Stimulated activated effector memory CD8-positive, alpha-beta T cell treated with anti-CD3 and anti-CD28 coated beads, Interleukin-12 subunit alpha, Interleukin-12 subunit beta, amount 100 ng/mL, for 72 hours (primary cell): ENCODE data around the gene DCUN1D1.

Source experiments
- ATAC-seq: fragments of 150-1000 bp; cut with Tn5 transposase; 2 replicates; pipeline ENCODE4 v1.10.0; 2021
- DNase-seq, 2 donors: peaks; one replicate each; pipeline ENCODE4 v3.0.0; 2021 to 2022; ENCODE audit warnings: low spot score in 2 of 2
- H3K27ac Mint-ChIP-seq: one replicate; pipeline ENCODE4 v1.8.0; 2022; ENCODE audit warnings: mild to moderate bottlenecking, mixed read lengths
- H3K36me3 Mint-ChIP-seq: one replicate; pipeline ENCODE4 v1.8.0; 2022; ENCODE audit warnings: mild to moderate bottlenecking, mixed read lengths
- H3K4me1 Mint-ChIP-seq: one replicate; pipeline ENCODE4 v1.8.0; 2022; ENCODE audit warnings: mixed read lengths
- H3K4me3 Mint-ChIP-seq: one replicate; pipeline ENCODE4 v1.8.0; 2022; ENCODE audit warnings: mild to moderate bottlenecking, mixed read lengths
- H3K9me3 Mint-ChIP-seq: one replicate; pipeline ENCODE4 v1.8.0; 2022; ENCODE audit warnings: mixed read lengths

The DCUN1D1 gene

DNA sequence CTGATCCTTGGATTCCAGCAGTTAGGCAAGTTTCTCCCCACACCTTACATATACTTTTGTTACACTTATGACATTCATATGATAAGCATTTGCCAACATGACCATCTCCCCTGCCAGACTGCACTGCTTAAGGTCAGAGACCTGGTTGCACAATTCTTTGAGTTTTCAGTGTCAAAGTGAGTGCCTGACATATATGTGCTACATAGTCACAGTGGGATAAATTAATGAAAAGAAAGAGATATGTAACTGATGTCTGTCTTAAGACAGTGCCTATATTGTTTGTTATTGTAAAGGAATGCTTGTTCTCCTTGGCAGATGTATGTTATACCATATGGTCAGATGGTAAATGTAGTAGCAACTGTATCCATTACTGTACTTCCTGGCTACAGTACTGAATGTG is 3.5 kb upstream of the DCUN1D1 start:
- Mint-ChIP-seq H3K9me3 (no peaks in the 10 kb centered on the region), H3K4me3 (no peak overlapping the region), H3K27ac (no peak overlapping the region), H3K4me1 (peaks cover 8% of the 10 kb centered on the region), H3K36me3 (no peaks in the 10 kb centered on the region)
- DNase-seq (no peak), ATAC-seq (no peak)

DNA sequence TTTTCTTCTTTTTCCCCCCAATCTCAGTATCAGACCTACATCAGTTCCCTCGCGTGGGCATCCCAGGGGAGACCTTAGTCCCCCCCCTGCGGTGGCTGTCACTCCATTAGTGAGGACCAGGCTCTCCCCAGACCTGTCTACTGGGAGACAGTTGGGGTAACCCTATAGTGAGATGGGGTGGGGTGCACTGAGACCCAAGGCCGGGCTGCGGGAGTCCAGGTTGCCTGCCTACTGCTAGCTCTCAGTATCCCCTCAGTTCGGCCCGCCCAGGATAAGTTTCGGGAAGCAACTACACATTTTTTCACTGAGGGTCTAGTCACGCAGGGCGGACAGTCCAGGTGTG is 671 bp upstream of the DCUN1D1 start:
- H3K4me3 Mint-ChIP-seq: peak overlapping the region; percentile 83
- DNase-seq: no peak
- no peaks in the 10 kb centered on the region for H3K9me3 Mint-ChIP-seq
- H3K27ac Mint-ChIP-seq: peak overlapping the region; percentile 93
- H3K4me1 Mint-ChIP-seq: peaks cover 23% of the 10 kb centered on the region
- no peak for ATAC-seq
- no peaks in the 10 kb centered on the region for H3K36me3 Mint-ChIP-seq

DNA sequence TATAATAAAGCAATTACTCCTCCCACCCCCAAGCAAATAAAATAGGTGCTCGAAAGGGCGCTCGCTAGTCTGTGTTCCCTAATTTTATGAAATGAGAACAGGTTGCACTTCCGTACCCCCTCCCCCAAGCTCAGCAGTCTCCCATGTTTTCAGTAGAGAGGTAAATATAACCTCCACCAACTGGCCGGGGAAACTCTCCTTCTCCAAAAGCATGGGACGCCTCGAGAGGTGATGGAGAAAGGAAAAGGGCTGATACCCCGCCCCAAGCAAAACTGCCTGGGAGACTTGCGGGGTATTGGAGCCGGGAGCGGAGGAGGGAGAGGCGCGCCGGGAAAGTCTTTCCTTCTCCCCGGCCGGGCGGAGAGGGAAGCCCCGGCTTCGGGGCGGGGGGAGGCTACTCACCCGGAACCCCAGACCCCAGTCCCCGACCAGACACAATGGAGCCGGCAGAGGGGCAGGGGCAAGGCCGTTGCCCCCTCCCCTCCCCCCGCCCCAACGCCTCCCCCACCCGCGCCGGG is 605 bp downstream of the DCUN1D1 start:
- Mint-ChIP-seq H3K4me1 (peaks cover 29% of the 10 kb centered on the region), H3K4me3 (peak overlapping the region; percentile 83), H3K9me3 (no peaks in the 10 kb centered on the region), H3K36me3 (no peaks in the 10 kb centered on the region), H3K27ac (peak overlapping the region; percentile 93)
- ATAC-seq (peak; percentile 1), DNase-seq (peak in 1 of 2 donors; percentile 61)

DNA sequence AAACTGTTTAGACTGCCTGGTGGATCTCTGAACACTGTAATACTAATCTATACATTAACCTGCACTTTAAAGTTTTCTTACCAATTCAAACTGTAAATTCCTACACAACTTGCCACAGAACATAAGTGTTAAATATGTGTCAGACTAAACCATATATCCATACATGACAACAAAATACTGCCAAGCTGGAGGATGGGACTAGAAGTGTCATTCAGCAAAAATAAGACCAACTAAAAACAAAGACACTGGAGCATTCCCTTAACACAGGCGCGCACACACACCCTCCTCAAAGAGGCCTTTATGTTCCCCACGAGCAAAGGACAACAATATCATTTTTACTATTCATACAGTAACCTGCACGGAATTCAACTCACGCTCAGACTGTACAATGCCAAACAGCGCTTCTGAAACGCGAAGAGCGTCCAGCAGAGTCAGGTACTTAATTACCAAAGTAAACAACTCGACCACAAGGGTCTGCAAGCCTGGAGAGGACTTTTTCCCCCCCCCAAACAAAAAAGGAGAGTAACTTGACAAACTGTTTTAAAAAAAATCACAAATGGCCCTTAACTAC is 1.1 kb downstream of the DCUN1D1 start:
- no peak for ATAC-seq
- Mint-ChIP-seq H3K4me3 (peak overlapping the region; percentile 83), H3K27ac (peak overlapping the region; percentile 93), H3K36me3 (no peaks in the 10 kb centered on the region), H3K9me3 (no peaks in the 10 kb centered on the region), H3K4me1 (peaks cover 29% of the 10 kb centered on the region)
- no peak for DNase-seq

DNA sequence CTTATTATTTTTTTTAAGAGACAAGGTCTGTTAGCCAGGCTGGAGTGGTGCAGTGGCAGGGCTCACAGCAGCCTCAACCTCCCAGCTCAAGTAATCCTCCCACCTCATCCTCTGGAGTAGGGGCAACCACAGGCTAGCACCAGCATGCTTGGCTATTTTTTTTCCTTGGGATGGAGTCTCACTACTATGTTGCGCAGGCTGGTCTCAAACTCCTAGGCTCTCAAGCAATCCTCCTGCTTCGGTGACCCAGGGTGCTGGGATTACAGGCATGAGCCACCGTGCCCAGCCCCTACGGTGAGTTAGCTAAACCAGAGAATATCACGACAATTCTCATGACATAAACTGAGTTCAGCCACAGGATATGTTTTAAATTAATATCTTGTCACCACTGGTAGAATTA is 2.0 kb downstream of the DCUN1D1 start:
- Mint-ChIP-seq H3K36me3 (no peaks in the 10 kb centered on the region), H3K9me3 (no peaks in the 10 kb centered on the region), H3K4me3 (peak overlapping the region; percentile 83), H3K4me1 (peaks cover 29% of the 10 kb centered on the region), H3K27ac (peak overlapping the region; percentile 93)
- no peak for DNase-seq
- ATAC-seq: no peak

DNA sequence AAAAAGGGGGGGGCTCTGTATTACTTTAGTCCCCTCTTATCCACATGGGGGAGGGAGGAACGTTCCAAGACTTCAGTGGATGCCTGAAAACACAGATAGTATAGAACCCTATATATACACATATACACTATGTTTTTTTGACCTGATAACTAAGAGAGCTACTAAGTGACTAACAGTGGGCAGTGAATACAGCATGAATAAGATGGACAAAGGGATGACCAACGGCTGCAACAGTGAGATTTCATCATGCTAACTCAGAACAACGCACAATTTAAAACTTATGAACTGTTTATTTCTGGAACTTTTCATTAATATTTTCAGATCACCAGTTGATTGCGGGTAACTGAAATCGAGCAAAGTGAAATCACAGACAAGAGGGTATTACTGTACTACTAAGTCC is 7.3 kb downstream of the DCUN1D1 start:
- Mint-ChIP-seq H3K4me3 (no peak overlapping the region), H3K27ac (no peak overlapping the region), H3K9me3 (no peaks in the 10 kb centered on the region), H3K4me1 (peaks cover 31% of the 10 kb centered on the region), H3K36me3 (no peaks in the 10 kb centered on the region)
- no peak for DNase-seq
- ATAC-seq: no peak

DNA sequence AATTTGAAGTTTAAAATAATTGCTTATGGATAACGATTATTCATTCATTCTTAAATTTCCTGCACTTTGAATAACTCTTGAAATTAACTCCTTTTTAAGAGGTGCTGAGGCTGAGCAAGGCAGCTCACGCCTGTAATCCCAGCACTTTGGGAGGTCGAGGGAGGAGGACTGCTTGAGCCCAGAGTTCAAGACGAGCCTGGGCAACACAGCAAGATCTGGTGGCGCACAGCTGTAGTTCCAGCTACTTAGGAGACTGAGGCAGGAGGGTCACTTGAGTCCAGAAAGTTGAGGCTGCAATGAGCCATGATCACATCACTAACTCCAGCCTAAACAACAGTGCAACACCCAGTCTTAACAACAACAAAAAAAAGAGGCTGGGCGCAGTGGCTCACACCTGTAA is 8.0 kb downstream of the DCUN1D1 start:
- Mint-ChIP-seq H3K27ac (no peak overlapping the region), H3K4me3 (no peak overlapping the region), H3K4me1 (peaks cover 38% of the 10 kb centered on the region), H3K9me3 (no peaks in the 10 kb centered on the region), H3K36me3 (no peaks in the 10 kb centered on the region)
- ATAC-seq: no peak
- DNase-seq: no peak

DNA sequence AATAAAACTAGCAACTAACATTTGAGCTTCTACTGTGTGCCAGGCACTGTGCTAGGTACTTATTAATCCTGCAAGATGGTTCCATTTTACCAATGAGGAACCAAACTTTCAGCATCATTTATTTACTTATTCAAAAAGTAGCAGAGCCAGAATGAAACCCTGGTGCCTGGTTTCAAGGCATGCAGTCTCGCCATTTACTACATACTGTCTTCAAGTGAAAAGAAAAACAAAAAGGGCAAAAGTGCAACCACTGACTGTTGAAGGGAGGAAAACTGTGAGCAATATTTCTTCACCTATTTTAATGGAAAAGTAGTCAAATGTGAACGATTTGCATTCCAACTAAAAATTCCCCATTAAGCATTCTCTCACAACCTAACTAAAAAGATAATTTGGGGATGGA is 8.7 kb downstream of the DCUN1D1 start:
- no peaks in the 10 kb centered on the region for H3K36me3 Mint-ChIP-seq
- ATAC-seq: no peak
- no peaks in the 10 kb centered on the region for H3K9me3 Mint-ChIP-seq
- peaks cover 43% of the 10 kb centered on the region for H3K4me1 Mint-ChIP-seq
- DNase-seq: no peak
- no peak overlapping the region for H3K27ac Mint-ChIP-seq
- H3K4me3 Mint-ChIP-seq: no peak overlapping the region

DNA sequence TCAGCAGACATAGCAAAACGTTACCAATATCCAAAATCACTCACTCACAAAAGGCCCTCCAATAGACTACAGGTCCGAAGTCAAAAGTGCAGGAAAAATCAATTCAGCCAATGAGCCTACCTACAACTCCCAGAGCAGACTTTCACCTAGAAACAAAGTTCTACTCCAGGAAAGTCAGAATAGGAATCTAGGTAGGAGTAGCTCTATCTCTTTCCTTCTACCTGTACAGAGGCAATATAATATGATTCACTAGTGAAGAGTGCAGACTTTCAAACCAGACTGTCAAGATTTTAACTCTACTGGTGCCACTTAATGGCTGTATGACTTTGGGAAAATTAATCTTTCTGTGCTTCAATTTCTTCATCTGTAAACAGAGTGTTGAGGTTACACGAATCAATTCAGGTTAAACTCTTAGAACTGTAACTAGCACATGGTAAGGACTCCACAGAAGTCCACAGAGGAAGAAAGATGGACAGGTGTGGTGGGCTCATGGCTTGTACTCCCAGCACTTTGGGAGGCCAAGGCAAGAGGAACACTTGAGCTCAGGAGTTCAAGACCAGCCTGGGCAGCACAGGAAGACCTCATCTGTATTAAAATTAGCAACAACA is 9.4 kb downstream of the DCUN1D1 start:
- H3K36me3 Mint-ChIP-seq: no peaks in the 10 kb centered on the region
- ATAC-seq (no peak), DNase-seq (no peak)
- no peak overlapping the region for H3K4me3 Mint-ChIP-seq
- peaks cover 43% of the 10 kb centered on the region for H3K4me1 Mint-ChIP-seq
- H3K27ac Mint-ChIP-seq: peak overlapping the region; percentile 6
- H3K9me3 Mint-ChIP-seq: no peaks in the 10 kb centered on the region

DNA sequence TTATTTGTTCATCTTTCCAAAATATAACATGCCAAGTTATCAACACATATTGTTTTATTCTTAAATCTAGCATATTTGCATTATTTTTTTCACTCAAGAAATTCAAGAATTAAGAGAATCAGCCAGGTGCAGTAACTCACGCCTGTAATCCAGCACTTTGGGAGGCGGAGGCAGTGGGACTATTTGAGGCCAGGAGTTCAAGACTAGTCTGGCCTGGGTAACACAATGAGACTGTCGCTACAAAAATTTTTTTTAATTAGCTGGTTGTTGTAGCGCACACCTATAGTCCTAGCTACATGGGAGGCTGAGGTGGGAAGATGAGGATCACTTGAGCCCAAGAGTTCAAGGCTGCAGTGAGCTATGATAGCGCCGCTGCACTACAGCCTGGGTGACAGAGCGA is 10.5 kb downstream of the DCUN1D1 start:
- Mint-ChIP-seq H3K9me3 (no peaks in the 10 kb centered on the region), H3K27ac (no peak overlapping the region), H3K4me3 (no peak overlapping the region), H3K4me1 (peaks cover 45% of the 10 kb centered on the region), H3K36me3 (peaks cover 3% of the 10 kb centered on the region)
- ATAC-seq (no peak), DNase-seq (no peak)

DNA sequence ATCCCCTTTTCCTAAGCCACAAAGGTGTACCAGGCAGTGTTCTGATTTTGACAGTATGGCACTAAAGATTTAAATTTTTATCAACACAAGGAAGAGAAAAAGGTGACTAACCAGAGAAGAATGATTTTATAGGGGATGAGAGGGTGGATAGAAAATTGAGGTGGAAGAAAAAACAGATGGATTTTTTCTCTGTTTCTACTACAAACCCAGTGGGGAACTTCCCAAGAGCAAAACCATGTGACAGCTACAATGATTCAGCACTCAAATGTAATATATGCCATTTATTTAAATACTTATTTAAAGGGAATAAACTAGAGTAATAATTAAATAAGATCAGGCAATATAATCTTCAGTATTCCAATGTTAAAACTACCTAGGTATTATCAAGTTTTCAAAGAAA is 11.1 kb downstream of the DCUN1D1 start:
- no peak for DNase-seq
- no peak overlapping the region for H3K4me3 Mint-ChIP-seq
- no peak for ATAC-seq
- H3K9me3 Mint-ChIP-seq: no peaks in the 10 kb centered on the region
- H3K36me3 Mint-ChIP-seq: peaks cover 6% of the 10 kb centered on the region
- H3K27ac Mint-ChIP-seq: peak overlapping the region; percentile 29
- peaks cover 45% of the 10 kb centered on the region for H3K4me1 Mint-ChIP-seq

DNA sequence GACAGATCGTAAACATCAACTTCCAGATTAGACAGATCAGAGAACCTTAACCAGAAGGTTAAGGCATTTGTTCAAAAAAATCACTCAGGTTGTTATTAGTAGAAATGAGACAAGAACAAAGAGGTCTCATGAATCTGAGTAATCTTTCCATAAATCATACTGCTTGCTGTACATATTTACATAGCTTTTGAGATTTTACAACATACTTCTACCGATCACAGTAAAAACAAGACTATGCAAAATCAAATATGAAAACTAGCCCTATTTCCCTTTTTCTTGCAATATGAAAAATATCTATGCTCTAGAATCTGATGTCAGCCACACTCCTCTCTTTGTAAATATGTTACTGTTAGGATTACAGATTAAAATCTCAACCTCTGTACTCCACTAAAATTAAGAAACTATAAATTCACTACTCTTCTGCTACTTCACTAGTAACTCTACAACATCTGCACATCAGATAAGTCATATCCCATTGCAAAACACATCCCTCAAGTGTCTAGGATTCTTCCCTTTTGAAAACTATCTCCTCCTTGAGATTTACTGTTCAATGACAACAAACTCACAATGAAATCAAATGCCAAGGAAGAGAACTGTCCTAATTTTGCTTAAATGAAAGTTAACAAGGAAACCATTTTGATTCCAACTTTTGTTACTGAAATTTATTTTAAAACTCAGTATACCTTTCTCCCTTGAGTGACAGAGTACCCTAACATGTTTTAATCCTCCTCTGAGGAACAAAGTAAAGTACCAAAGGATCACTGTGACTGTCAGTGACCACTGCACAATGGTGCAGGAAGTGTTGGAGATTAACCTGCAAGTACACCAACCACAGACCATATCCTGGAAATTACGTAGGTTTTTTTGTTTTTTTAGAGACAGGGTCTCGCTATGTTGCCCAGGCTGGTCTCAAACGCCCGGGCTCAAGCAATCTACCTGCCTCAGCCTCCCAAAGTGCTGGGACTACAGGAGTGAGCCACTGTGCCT is 12.8 kb downstream of the DCUN1D1 start:
- H3K9me3 Mint-ChIP-seq: no peaks in the 10 kb centered on the region
- ATAC-seq: peak; percentile 86
- peak overlapping the region; percentile 32 for H3K27ac Mint-ChIP-seq
- H3K4me3 Mint-ChIP-seq: peak overlapping the region; percentile 34
- DNase-seq: no peak
- peaks cover 48% of the 10 kb centered on the region for H3K4me1 Mint-ChIP-seq
- H3K36me3 Mint-ChIP-seq: peaks cover 12% of the 10 kb centered on the region

DNA sequence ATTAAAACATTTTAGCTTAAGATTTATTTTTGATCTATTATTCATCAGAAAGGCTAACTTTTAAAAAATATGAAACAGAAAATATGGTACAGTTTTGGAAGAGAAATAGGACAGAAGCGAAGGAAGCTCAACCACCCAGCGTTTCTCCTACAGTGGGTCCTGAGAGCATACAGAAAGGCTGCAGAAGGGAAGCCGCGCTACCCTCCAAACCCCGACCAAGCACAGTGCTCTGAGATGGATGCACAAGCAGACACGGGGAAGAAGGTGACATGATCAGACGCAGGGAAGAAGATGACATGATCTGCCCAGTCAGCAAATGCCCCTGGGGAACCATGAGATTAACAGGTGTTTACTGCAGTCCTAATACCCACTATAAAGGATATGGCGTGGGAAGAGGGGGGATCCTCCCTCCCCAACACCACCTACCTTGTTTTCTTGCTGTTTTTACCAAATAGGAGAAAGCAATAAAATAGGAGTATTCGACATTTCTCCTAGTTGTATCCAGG is 14.4 kb downstream of the DCUN1D1 start:
- peak overlapping the region; percentile 20 for H3K4me3 Mint-ChIP-seq
- no peak for DNase-seq
- H3K36me3 Mint-ChIP-seq: peaks cover 25% of the 10 kb centered on the region
- no peak for ATAC-seq
- no peaks in the 10 kb centered on the region for H3K9me3 Mint-ChIP-seq
- H3K27ac Mint-ChIP-seq: peak overlapping the region; percentile 80
- peaks cover 47% of the 10 kb centered on the region for H3K4me1 Mint-ChIP-seq

DNA sequence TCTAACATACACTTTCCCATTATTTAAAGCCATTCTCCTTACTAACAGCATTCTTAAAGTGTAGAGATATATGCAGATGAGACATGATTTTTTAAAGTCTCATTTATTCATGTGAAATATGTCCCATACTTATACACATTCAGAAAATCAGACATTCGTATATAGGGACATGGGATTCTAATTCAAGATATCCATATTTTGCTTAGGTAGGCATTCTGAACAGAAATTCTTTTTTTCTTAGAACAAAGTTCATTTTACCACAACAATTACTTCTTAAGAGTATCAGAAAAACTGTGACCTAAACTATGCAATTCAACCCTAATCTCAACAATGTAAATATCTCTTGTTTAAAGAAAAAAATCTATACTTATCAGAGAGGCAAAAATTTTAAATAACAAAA is 16.2 kb downstream of the DCUN1D1 start:
- Mint-ChIP-seq H3K4me3 (no peak overlapping the region), H3K27ac (no peak overlapping the region), H3K9me3 (no peaks in the 10 kb centered on the region), H3K36me3 (peaks cover 42% of the 10 kb centered on the region), H3K4me1 (peaks cover 39% of the 10 kb centered on the region)
- no peak for DNase-seq
- ATAC-seq: no peak

DNA sequence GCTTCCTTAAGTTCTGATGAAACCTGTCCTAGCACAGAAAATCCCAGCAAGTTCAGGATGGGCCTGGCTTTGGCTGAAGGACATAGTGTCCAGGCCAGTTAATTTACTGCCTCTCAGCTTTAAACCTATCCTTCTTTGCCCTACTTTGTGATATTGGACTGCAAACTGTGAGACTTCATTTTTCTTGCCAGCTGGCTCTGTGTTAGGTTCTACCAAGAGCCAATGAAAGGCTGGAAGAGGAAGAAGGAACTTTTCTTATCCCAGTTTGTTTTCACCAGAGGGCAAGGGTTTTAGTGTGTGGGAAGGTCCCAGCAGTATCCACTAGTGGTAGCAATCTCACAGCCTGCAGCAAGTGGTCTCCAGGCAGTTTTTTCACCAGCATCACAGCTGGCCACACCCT is 18.2 kb downstream of the DCUN1D1 start:
- Mint-ChIP-seq H3K4me1 (peaks cover 24% of the 10 kb centered on the region), H3K9me3 (no peaks in the 10 kb centered on the region), H3K4me3 (no peak overlapping the region), H3K27ac (peak overlapping the region; percentile 49), H3K36me3 (peaks cover 62% of the 10 kb centered on the region)
- no peak for DNase-seq
- no peak for ATAC-seq
